SHP77 (cell line): ENCODE data around the gene TEAD2.

Experiments used
- DNase-seq, 2 experiments: peaks; one replicate each; lab custom pipeline; 2025; lab: John Stamatoyannopoulos, UW

The TEAD2 gene

DNA sequence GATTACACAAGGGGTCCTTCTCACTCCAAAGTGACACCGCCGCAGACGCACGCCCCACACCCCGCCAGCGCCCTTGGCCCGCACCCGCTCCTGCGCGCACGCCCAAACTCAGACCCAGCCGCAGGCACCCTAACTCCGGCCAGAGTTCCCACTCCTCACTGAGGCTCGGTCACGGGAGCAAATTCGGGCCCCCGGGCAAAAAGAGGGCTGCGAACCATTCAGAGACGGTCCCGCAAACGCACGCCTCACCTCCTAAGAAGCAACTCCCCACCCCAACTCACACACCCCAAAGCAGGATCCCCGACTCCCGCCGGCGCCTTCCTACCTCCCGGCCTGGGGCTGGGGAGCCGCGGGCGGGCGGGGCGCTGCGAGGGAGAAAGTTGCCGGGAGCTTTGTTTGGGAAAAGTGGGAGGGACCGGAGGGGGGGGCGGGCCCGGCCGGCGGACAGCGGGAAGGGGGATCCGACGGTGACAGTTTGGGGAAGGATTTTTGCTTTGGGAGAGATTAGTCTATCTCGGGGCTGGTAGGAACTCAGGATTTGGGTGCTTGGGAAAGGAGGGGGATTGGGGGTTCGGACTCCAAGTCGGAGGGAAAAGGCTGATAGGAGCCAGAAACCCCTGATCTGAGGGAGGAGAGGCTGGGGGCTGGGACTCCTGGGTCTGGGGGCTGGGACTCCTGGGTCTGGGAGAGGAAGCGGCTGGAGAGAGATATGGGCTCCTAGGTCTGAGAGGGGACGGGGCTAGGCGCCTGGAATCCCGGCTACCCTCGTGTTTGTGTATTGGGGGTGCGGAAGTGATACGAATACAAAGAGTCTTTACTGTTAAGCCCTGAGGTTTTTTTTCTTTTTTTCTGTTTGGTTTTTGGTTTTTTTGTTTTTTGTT, at the start of gene TEAD2:
Gene TEAD2, minus strand, starts transcription at position 369 of the 881 bp plus-strand sequence. CDS start 2,341 bp downstream, outside the sequence.
- no peak for DNase-seq

DNA sequence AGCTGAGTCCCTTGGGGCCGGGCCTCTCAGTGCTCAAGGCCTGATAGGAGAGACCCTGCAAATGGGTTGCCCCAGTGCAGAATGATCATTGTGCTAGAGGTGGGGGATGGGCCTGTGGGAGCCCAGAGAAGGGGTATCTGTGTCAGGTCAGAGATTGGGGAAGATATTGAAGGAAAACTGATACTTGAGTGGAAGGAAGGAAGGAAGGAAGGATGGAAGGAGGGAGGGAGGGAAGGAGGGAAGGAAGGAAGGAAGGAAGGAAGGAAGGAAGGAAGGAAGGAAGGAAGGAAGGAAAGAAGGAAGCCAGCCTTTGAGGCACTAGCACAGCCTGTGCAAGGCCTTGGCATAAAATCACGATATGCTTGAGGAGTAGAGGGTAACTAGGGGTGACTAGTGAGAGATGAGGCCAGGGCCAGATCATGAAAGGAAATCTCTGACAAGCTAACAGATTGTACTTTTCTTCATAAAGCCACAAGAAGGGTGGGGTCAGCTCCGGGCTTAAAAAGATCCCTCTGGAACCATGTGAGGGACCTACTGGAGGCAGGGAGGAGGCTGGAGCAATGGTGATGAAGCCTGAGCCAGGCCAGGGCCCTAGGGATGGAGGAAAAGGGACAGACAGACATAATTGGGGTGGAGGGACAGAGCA, 49.6 kb upstream of the TEAD2 start:
- DNase-seq = no peak

DNA sequence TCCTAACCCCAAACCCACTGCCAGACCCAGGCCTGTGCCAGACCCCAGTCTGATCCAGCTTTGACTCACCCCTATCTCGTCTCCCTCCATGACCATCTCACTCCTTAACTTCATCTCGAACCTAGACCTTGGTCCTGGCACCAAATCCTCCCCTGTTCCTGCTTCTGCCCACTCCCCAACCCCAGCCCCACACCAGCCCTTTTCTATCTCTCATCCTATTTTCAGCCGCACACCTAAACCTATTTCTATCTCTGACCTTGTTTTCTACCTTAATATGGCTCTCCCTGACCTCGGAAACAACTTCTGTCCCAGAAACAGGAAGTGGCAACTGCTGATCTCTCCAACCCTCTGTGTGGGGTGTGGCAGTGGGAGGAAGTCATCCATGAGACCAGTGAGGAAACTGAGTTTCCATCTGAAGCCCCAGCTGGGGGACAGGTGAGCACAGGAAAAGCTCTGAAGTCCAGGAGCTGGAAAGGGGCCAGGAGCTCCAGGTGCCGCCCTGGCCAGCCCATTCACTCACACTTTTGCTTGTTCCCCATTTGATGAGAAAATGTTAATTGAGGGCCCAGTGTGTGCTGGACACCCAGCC, 47.3 kb upstream of the TEAD2 start:
- no peak for DNase-seq

DNA sequence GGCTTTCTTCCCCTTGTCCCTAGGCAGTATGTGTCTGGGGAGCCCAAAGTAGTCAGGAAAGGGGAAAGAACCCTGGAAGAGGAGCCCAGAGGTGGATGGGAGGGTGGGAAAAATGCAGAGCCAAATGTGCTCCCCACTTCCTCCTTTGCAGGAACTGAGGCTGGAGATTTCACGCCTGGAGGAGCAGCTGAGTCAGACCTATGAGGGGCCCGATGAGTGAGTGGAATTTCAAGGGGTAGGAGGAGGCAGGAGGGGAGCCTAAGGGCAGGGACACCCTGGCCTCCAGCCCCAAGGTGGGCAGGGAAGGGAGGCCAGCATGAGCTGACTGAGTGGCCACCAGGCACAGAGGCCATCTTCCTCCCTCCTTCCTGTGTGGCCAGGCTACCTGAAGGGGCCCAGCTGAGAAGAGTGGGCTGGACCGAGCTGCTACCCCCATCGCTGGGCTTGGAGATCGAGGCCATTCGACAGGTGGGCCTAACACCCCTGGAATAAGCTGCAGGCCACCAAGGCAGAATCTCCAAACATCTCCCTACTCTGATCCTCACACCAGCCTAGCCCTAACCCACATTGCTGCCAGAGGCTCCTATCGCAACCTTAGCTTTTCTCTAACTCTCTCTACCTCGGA, 46.7 kb upstream of the TEAD2 start:
- no peak for DNase-seq

DNA sequence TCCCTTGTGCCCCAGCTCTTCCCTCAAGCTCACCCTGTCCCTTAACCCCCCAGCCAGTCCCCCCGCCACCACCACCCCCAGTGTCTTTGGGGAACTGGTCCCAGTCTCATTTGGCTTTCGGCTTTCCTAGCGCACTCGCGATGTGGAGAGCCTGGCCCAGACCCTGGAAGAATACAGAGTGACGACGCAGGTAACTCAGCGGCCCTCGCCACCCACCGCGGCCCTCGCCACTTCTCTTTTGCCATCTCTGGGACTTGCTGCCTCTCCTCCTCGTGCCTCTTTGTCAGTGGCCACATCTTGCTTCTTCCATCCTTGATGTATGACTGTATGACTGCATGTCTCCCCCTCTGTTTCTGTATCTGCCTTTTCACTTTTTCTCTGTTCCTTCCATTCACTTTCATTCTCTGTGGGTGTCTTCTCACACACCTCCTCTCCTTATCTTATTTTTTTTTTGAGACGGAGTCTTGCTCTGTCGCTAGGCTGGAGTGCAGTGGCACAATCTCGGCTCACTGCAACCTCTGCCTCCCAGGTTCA, 45.3 kb upstream of the TEAD2 start:
- no peak for DNase-seq

DNA sequence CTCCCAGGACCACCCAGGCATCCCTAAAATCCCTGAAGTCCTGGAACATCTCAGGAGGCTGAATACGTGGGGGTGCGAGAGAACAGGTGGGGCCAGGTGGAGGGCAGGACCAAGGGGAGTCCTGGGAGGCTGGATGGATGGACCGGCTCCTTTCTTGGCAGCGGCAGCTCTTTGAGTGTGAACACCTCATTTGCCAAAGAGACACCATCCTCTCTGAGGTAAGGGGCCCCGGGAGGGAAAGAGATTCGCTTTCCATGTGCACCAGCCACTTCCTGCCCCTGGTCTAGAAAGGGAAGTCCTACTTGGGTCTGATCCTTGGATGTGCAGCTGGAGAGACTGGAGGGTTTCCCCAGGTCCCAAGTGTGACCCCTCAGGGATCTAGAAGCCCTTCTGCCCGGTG, 44.9 kb upstream of the TEAD2 start:
- no peak for DNase-seq

DNA sequence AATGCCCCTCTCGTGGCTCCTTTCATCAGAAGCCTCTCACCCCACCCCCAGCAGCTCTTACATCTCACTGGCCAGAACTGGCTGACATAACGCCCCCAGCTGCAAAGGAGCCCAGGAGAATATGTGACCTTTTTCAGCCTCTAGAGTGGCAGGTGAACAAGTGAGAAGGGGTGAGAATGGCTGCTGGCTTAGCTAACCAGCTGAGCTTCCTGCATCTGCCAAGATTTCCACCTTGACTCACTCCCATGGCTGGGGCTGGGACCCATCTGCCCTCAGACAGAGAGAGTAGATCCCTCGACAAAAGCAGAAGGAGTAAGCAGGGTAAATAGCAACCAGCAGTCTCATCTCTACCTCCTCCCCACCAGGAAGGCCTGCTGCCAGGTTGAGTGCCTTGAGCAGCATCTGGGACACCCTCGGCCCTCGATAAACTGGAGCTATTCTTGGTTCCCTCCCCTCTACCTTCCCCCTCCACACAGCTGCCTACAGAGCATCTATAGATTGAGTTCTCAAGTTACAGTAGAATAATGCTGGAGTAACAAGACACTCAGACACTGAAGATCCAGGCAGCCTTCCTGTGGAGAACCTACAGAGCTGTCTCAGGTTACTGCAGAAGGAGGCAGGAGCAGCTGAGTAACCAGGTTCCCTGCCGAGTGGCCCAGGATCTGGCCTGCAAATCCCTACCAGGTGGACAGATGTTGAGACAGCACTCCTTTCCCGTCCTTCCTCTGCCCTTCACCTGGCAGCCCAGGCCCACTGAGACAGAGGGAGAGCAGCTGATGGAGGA, 41.4 kb upstream of the TEAD2 start:
- peak; percentile 80 to 85 for DNase-seq

DNA sequence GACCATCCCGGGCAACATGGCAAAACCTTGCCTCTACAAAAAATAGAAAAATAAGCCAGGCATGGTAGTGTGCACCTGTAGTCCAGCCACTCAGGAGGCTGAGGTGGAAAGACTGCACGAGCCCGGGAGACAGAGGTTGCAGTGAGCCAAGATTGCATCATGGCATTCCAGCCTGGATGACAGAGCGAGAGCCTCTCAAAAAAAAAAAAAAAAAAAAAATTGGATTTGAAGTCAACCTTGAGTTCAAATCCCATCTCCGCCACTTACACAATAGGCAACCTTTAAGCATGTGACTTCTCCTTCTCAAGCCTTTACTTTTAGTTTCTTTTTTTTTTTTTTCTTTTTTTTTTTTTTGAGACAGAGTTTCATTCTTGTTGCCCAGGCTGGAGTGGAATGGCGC, 37.8 kb upstream of the TEAD2 start:
- DNase-seq = no peak

DNA sequence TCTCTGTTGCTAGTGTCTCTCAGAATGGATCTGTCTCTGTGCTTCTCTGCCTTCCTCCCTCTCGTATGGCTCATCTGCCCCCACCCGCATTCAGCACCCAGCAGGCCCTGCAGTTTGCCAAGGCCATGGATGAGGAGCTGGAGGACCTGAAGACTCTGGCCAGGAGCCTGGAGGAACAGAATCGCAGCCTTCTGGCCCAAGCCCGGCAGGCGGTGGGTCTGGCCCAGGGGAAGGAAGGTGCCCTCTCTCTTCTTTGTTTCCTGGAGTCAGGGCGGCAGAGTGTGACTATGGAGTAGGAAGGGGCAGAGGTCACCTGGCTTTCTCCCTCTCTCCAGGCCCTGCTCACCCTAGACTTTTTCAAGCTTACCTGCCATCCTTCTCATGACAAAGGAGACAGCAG, 36.7 kb upstream of the TEAD2 start:
- DNase-seq = no peak

DNA sequence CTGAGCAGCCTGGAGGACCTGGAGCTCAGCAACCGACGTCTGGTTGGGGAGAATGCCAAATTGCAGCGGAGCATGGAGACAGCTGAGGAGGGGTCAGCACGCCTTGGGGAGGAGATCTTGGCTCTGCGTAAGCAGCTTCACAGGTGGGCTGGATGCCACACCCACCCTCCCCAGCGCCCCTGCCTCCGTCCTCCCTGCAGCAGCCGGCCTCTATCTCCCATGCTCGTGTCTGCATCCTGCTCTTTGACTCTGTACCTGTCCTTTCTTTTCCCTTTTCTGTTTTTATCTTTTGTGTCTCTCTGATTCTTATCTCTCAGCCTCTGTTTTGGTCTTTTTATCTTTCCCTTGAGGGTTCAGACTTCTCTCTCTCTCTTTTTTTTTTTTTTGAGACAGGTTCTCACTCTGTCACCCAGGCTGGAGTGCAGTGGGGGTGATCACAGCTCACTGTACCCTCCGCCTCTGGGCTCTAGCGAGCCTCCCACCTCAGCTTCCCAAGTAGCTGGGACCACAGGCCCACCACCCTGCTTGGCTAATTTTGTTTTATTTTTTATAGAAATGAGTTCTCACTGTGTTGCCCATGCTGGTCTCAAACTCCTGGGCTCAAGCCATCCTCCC, 35.9 kb upstream of the TEAD2 start:
- no peak for DNase-seq

DNA sequence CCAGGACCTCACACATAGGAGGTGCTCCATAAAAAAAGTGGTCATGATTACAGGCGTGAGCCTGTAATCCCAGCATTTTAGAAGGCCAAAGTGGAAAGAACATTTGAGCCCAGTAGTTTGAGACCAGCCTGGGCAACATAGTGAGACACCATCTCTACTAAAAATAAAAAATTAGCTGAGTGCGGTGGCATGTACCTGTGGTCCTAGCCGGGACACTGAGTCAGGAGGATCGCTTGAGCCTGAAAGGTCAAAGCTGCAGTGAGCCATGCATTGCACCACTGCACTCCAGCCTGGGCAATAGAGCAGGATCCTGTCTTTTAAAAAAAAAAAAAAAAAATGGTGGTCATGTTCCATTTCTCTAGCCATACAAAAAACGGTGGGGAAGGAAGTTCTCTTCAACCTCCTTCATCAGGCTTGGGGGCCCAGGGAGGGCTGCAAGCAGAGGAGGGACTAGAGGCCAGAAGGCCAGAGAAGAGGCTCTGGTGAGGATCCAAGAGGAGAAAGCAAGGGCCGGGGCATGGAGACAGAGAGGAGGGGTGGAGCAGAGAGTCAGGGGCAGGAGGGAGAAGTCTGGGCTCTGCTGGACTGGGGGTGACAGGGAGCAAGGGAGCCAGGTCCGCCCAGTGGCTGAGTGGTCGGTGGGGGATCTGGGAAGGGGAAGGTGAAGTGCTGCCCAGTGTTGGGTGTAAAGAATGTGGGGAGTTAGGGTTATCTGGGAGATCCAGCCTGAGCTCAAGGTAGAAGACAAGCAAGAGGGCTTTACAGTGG, 34.7 kb upstream of the TEAD2 start:
- no peak for DNase-seq

DNA sequence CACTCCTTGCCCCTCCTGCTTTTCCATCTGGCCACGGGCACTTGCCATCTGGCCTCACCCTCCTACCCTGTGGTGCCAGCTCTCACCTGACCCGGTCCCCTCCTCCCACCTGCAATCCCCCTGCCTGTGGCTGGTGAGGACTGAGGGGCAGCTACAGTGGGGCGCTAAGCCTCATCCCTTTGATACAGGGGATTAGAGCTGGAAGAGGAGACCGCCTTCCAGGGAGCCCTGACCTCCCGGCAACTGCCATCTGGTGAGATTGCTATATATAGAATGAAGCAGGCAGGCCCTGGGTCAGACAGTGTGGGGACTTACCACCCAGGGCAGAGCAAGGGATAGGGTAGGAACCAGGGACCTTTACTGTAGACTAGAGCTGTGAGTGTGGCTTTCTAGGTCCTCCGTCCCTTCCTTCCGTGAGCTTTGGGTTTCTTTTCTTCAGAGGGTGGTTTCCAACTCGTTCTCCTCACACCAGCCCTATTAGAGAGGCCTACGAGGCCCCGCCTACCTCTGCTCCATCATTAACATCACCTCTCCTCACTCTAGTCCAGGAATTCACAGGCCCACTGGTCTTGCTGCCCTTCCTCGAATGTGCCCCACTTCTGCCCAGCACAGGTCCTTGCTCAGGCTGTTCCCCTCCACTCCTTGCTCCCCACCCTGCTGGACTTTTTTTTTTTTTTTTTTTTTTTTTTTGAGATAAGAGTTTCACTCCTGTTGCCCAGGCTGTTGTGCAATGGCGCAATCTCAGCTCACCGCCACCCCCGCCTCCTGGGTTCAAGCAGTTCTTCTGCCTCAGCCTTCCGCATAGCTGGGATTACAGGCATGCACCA, 33.6 kb upstream of the TEAD2 start:
- no peak for DNase-seq

DNA sequence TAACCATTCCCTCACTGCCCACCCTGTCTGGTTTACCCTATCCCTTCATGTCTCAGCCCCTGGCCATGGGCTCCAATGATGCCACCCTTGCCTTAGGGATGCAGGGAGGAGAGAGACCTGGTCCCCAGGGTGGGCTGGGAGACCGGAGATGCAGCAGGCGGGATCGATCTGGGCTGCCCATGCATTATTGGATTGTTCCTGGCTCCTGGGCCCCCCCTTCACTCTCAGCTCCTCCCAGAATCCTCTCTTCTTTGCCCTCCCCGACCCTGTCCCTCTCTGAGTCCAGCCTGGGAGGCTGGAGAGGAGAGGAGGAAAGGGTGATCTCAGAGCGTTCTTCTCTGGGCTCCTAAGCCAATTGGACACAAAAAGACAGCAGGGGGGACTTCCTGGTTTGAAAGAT, 31.7 kb upstream of the TEAD2 start:
- DNase-seq = no peak

DNA sequence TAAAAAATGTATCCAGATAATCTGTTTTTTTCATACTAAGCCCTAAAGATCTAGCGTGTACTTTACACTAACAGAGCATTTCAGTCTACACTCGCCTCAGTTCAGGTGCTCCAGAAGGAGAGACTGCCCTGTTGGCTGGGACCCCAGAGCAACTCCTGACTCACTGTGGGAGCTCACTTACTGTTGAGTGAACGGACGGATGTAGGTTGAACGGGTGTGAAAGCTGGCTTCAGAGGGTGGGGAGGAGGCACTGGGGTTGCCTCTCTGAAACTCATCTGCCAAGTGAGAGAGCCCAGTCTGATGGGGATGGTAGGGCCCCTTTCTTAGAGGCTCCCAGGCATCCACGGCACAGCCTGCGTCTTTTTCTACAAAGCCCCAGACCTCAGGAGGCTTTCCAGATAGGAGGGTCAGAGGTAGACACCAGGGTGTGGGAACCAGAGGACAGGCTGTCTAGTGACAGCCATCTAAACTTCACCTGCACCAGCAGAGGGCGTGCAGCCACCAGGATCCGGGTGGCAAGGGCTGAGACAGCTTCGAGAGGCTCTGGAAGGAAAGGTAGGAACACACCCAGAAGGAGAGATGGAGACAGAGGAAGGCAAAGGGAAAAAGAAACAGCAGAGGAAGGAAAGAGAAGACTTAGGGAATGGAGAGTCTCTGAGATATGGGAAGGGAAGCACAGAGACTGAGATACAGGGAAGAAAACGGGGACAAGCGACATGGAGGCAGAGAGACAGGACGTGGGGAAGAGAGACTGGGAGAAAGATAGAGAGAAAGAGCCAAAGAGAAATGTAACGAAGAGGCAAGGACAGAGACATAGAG, 29.6 kb upstream of the TEAD2 start:
- DNase-seq = peak; percentile 79 to 84

DNA sequence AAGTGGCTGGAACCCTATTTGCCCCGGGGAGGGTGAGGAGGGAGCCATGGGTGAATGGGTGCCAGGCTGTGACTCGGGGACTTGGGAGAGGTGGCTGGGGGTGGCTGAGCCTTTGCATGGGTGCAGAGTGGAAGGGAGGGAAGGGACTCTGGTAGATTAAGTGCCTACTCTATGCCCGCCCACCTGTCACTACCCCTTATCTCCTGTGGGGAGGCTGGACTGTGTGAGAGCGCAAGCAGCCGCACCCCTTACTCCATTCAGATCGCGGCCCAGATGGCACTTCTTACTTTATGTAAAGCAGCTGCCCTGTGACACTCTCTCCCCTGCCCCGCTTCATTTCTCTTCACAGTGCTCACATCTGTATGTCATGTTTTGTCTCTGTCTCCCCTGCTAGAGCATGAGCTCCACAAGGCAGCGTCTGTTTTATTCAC, 28.7 kb upstream of the TEAD2 start:
- no peak for DNase-seq

DNA sequence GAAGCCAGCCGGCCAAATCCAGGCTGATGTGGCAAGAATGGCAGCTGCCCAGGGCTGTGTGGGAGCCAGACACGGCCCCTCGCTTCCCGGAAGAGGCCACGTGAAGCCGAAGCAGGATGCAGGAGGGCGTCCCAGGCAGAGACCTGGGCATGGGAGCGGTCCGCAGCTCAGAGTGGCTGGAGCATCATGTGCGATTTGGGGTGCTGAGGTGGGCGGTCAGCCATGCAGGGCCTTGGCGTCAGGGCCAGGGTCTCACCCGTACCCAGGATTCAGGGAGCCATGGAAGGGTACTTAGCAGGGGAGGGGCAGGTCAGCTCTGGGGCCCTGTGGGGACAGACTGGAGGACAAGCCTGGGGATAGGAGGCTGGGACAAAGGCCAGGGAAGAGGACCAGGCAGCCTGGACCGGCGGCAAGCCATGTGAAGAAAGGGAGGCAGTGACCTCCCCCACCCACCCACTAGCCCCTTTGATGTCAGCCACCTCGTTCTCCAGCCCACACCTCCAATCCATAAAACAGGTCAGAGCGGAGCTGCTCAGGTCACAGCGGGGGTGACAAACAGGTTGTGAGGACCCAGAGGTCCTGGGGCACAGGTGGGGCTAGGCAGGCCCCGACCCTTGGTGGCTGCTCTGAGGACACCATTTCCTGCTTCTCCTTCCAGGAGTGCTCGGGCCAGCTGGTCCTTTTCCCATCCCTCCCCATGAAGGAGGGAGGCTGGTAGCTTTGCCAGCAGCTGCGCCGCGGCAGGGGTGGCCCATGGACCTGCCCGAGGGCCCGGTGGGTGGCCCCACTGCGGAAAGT, 28.1 kb upstream of the TEAD2 start:
- DNase-seq = no peak

DNA sequence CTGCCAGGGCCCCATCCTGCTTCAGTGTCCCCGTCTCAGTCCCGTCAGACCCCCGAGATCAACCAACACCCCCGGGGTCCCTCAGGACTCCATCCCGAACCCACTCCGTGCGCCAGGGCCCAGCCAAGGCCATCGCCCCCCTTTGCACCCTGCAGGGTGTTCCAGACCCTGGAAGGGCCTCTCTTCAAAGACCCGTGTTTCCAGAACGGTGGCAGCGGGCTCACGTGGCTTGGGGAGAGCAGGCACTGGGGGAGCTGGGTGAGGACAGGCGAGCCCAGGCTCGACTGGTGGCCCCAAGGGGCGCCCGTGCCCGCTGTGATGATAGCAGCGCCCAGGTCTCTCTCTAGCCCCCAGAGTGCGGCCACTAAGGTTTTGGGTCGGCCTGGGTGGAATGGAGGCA, 27.2 kb upstream of the TEAD2 start:
- DNase-seq = no peak

DNA sequence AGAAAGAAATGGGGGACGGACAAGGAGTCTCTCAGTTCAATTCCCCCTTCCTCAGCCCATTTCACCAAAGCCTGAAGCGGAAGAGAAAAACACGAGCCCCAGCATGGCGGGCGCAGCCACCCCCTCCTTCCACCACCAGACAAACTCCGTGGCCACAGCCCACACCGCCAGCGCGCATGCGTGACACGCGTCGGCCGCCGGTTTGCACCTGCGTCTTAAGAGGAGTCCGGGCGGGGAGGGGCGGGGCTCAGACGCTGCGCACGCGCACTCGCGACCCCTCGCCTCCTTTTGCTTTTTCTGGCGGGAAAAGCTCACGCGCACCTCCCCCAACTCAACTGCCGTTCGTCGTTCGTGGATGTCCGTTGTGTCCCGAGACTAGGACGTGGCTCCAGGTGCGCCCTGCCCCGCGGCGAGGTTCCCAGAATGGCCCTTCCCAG, 25.7 kb upstream of the TEAD2 start, which contains the start of gene KASH5:
Gene KASH5, plus strand, starts transcription at position 314 of the 437 bp plus-strand sequence. CDS start 2,635 bp downstream, outside the sequence.
- DNase-seq = no peak
